Measurements from ENCODE around the gene YPEL4. TPM values are rescaled to one million over a fixed set of nuclear protein-coding genes. Genes with fewer than 3 reads are reported as not detected.

Gene YPEL4
- total RNA-seq, 1 experiment from 2014 or later = not detected

DNA sequence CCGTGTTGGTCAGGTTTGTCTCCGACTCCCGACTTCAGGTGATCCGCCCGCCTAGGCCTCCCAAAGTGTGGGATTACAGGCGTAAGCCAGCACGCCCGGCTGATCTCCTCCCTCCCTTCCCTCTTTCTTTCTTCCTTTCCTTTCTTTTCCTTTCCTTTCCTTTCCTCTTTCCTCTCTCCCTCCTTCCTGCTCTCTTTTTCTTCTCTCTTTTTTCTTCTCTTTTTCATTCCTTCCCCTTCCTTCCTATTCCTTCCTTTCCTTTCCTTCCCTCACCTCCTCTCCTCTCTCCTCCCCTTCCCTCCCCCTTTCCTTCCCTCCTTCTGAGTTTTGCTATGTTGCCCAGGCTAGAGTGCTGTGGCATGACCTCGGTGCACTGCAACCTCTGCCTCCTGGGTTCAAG lies 14.3 kb upstream of the YPEL4 start:
- no TSS peak for BruUV-seq (replicated peaks)
- Histone ChIP-seq H3K79me2 (ENCODE audit: low read length) (peaks cover 27% of the 10 kb centered on the region), H3K27me3 (ENCODE audit: low read length) (no peaks in the 10 kb centered on the region), H3K9ac (ENCODE audit: low read length) (no peak overlapping the region), H3K4me1 (ENCODE audit: insufficient read depth, low read length) (peaks cover 7% of the 10 kb centered on the region), H3K36me3 (ENCODE audit: low read depth, low read length) (peaks cover 21% of the 10 kb centered on the region), H3K4me3 (ENCODE audit: low read length) (no peak overlapping the region), H3K4me2 (ENCODE audit: low read length) (no peak overlapping the region), H3K9me3 (ENCODE audit: low read length) (no peaks in the 10 kb centered on the region), H3K9me2 (replicated peaks; ENCODE audit: low read length) (no peaks in the 10 kb centered on the region), H4K20me1 (ENCODE audit: low read length) (peaks cover 2% of the 10 kb centered on the region; the same call in 1 of the 2 replicates), H3F3A (ENCODE audit: low read length, unreplicated experiment) (no peaks in the 10 kb centered on the region), H2AFZ (ENCODE audit: low read length) (no peak overlapping the region), H3K27ac (ENCODE audit: low read length) (no peak overlapping the region)
- intact Hi-C loops (cut with micrococcal nuclease) = no loop called here
- DNase-seq (no peak), ATAC-seq (no peak)
- no peak for TF ChIP-seq EZH2 (IDR thresholded peaks at IDR 0.05; ENCODE audit: low read length, unreplicated experiment)
- no peak for TF ChIP-seq CTCF (conservative IDR thresholded peaks at IDR 0.05; ENCODE audit: low read depth, low read length)
- no peak for TF ChIP-seq EZH2phosphoT487 (IDR thresholded peaks at IDR 0.05; ENCODE audit: borderline replicate concordance, low read length)
- ChIA-PET POLR2A (ENCODE audit: unreplicated experiment) (no interaction called here), CTCF (no interaction called here)

- H2AFZ ChIP-seq (ENCODE audit: low read length) = no peak overlapping the region
- ChIA-PET POLR2A (ENCODE audit: unreplicated experiment) (no interaction called here), CTCF (no interaction called here)
- H3K36me3 ChIP-seq (ENCODE audit: low read depth, low read length) = peaks cover 21% of the 10 kb centered on the region
- no peaks in the 10 kb centered on the region for H3K9me3 ChIP-seq (ENCODE audit: low read length)
- DNase-seq (peak; percentile 40), ATAC-seq (no peak)
- no peaks in the 10 kb centered on the region for H3F3A ChIP-seq (ENCODE audit: low read length, unreplicated experiment)
- H3K4me1 ChIP-seq (ENCODE audit: insufficient read depth, low read length) = peaks cover 7% of the 10 kb centered on the region
- no peaks in the 10 kb centered on the region for H3K9me2 ChIP-seq (replicated peaks; ENCODE audit: low read length)
- no peak overlapping the region for H3K27ac ChIP-seq (ENCODE audit: low read length)
- H4K20me1 ChIP-seq (ENCODE audit: low read length) = 0 out of 2 replicates have a peak, but pooled peaks cover 3% of the 10 kb centered on the region
- H3K27me3 ChIP-seq (ENCODE audit: low read length) = no peaks in the 10 kb centered on the region
- TF ChIP-seq CTCF (conservative IDR thresholded peaks at IDR 0.05; ENCODE audit: low read depth, low read length) (peak; percentile 52; the same call in 1 of the 2 replicates), EZH2phosphoT487 (IDR thresholded peaks at IDR 0.05; ENCODE audit: borderline replicate concordance, low read length) (no peak)
- H3K4me2 ChIP-seq (ENCODE audit: low read length) = no peak overlapping the region
- H3K79me2 ChIP-seq (ENCODE audit: low read length) = peaks cover 28% of the 10 kb centered on the region
- no peak overlapping the region for H3K4me3 ChIP-seq (ENCODE audit: low read length)
- no TSS peak for BruUV-seq (replicated peaks)
- H3K9ac ChIP-seq (ENCODE audit: low read length) = no peak overlapping the region
- intact Hi-C loops (cut with micrococcal nuclease) = no loop called here
Measured at GRCh38 chr11:57662893-57663292, 13.2 kb upstream of the YPEL4 start.

DNA sequence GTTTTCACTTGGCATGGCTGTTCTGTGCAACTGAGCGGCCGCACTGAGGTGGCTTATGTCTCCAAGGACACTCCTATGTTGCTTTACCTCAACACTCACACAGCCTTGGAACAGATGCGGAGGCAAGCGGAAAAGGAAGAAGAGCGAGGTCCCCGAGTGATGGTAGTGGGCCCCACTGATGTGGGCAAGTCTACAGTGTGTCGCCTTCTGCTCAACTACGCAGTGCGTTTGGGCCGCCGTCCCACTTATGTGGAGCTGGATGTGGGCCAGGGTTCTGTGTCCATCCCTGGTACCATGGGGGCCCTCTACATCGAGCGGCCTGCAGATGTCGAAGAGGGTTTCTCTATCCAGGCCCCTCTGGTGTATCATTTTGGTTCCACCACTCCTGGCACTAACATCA lies 10.0 kb upstream of the YPEL4 start:
- no peaks in the 10 kb centered on the region for H3K27me3 ChIP-seq (ENCODE audit: low read length)
- H3K4me2 ChIP-seq (ENCODE audit: low read length) = no peak overlapping the region
- H3F3A ChIP-seq (ENCODE audit: low read length, unreplicated experiment) = no peaks in the 10 kb centered on the region
- TF ChIP-seq CTCF (conservative IDR thresholded peaks at IDR 0.05; ENCODE audit: low read depth, low read length) (no peak), EZH2 (IDR thresholded peaks at IDR 0.05; ENCODE audit: low read length, unreplicated experiment) (no peak), EZH2phosphoT487 (IDR thresholded peaks at IDR 0.05; ENCODE audit: borderline replicate concordance, low read length) (no peak)
- CTCF ChIA-PET = no interaction called here
- H3K4me1 ChIP-seq (ENCODE audit: insufficient read depth, low read length) = peaks cover 8% of the 10 kb centered on the region
- DNase-seq = no peak
- no peak for ATAC-seq
- POLR2A ChIA-PET (ENCODE audit: unreplicated experiment) = no interaction called here
- no peaks in the 10 kb centered on the region for H3K9me2 ChIP-seq (replicated peaks; ENCODE audit: low read length)
- H3K4me3 ChIP-seq (ENCODE audit: low read length) = no peak overlapping the region
- H3K36me3 ChIP-seq (ENCODE audit: low read depth, low read length) = peaks cover 21% of the 10 kb centered on the region
- no TSS peak for BruUV-seq (replicated peaks)
- no peak overlapping the region for H3K9ac ChIP-seq (ENCODE audit: low read length)
- H4K20me1 ChIP-seq (ENCODE audit: low read length) = 0 out of 2 replicates have a peak, but pooled peaks cover 3% of the 10 kb centered on the region
- H3K27ac ChIP-seq (ENCODE audit: low read length) = no peak overlapping the region
- no peak overlapping the region for H2AFZ ChIP-seq (ENCODE audit: low read length)
- no peaks in the 10 kb centered on the region for H3K9me3 ChIP-seq (ENCODE audit: low read length)
- intact Hi-C loops (cut with micrococcal nuclease) = no loop called here
- H3K79me2 ChIP-seq (ENCODE audit: low read length) = peaks cover 32% of the 10 kb centered on the region
